ENCODE results near the gene C1orf210. TPM values are rescaled to one million over a fixed set of nuclear protein-coding genes. Genes with fewer than 3 reads are reported as not detected.

Gene C1orf210
- total RNA-seq, 1 experiment from 2014 or later = 29.3 TPM

DNA sequence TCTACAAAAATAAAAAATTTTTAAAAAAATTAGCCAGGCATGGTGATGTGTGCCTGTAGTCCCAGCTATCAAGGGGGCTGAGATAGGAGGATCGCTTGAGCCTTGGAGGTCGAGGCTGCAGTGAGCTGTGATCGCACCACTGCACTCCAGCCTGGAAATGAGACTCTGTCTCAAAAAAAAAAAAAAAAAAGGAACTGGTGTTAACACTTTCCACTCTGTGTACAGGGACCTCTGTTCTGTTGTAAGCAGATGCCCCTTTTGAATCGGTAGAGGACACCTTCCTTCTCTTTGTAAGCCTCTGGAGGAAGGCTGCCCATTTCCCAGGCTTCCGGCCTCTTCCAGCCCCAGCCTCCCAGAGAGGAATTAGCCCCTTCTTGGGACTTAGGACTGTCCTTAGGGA is 7.3 kb upstream of the C1orf210 start:
- Histone ChIP-seq H3K4me2 (peak overlapping the region; percentile 54; the same call in 1 of the 2 replicates), H3F3A (ENCODE audit: insufficient read depth, low read depth) (peaks cover 24% of the 10 kb centered on the region), H3K9me2 (ENCODE audit: insufficient read depth) (no peaks in the 10 kb centered on the region), H3K9me3 (ENCODE audit: insufficient read depth, low read depth) (no peaks in the 10 kb centered on the region), H3K27me3 (ENCODE audit: insufficient read depth, low read depth) (no peaks in the 10 kb centered on the region), H2AFZ (no peak overlapping the region), H3K27ac (peak overlapping the region; percentile 73), H3K4me1 (replicated peaks; ENCODE audit: insufficient read depth) (peaks cover 49% of the 10 kb centered on the region), H3K36me3 (ENCODE audit: low read depth) (no peaks in the 10 kb centered on the region), H4K20me1 (ENCODE audit: insufficient read depth) (no peaks in the 10 kb centered on the region), H3K4me3 (no peak overlapping the region), H3K79me2 (ENCODE audit: low read depth) (no peaks in the 10 kb centered on the region)
- TF ChIP-seq CTCF (conservative IDR thresholded peaks at IDR 0.05) = no peak
- no peak for TF ChIP-seq EZH2 (IDR thresholded peaks at IDR 0.05; ENCODE audit: low read depth)
- POLR2A ChIA-PET (ENCODE audit: unreplicated experiment) = interaction anchor here (1.1 kb wide), 1 partner anchor 97 kb away, joined by 5 read pairs; no protein-coding TSS in a partner anchor
- CTCF ChIA-PET = no interaction called here
- no peak for DNase-seq
- BruUV-seq (replicated peaks) = no TSS peak
- intact Hi-C loops (cut with micrococcal nuclease; ENCODE audit: unreplicated experiment) = no loop called here

GRCh38 chr1:43292216-43292615 is 6.8 kb upstream of the C1orf210 start:
- H3F3A ChIP-seq (ENCODE audit: insufficient read depth, low read depth) = peaks cover 24% of the 10 kb centered on the region
- no TSS peak for BruUV-seq (replicated peaks)
- H3K4me3 ChIP-seq = no peak overlapping the region
- intact Hi-C loops (cut with micrococcal nuclease; ENCODE audit: unreplicated experiment) = no loop called here
- H3K79me2 ChIP-seq (ENCODE audit: low read depth) = no peaks in the 10 kb centered on the region
- H3K9me2 ChIP-seq (ENCODE audit: insufficient read depth) = no peaks in the 10 kb centered on the region
- H3K4me2 ChIP-seq = no peak overlapping the region
- H3K36me3 ChIP-seq (ENCODE audit: low read depth) = no peaks in the 10 kb centered on the region
- POLR2A ChIA-PET (ENCODE audit: unreplicated experiment) = no interaction called here
- CTCF ChIA-PET = no interaction called here
- H4K20me1 ChIP-seq (ENCODE audit: insufficient read depth) = no peaks in the 10 kb centered on the region
- H3K4me1 ChIP-seq (replicated peaks; ENCODE audit: insufficient read depth) = peaks cover 49% of the 10 kb centered on the region
- no peak for TF ChIP-seq EZH2 (IDR thresholded peaks at IDR 0.05; ENCODE audit: low read depth)
- TF ChIP-seq CTCF (conservative IDR thresholded peaks at IDR 0.05) = no peak
- H3K27me3 ChIP-seq (ENCODE audit: insufficient read depth, low read depth) = no peaks in the 10 kb centered on the region
- no peak for DNase-seq
- no peak overlapping the region for H2AFZ ChIP-seq
- H3K27ac ChIP-seq = no peak overlapping the region
- H3K9me3 ChIP-seq (ENCODE audit: insufficient read depth, low read depth) = no peaks in the 10 kb centered on the region

DNA sequence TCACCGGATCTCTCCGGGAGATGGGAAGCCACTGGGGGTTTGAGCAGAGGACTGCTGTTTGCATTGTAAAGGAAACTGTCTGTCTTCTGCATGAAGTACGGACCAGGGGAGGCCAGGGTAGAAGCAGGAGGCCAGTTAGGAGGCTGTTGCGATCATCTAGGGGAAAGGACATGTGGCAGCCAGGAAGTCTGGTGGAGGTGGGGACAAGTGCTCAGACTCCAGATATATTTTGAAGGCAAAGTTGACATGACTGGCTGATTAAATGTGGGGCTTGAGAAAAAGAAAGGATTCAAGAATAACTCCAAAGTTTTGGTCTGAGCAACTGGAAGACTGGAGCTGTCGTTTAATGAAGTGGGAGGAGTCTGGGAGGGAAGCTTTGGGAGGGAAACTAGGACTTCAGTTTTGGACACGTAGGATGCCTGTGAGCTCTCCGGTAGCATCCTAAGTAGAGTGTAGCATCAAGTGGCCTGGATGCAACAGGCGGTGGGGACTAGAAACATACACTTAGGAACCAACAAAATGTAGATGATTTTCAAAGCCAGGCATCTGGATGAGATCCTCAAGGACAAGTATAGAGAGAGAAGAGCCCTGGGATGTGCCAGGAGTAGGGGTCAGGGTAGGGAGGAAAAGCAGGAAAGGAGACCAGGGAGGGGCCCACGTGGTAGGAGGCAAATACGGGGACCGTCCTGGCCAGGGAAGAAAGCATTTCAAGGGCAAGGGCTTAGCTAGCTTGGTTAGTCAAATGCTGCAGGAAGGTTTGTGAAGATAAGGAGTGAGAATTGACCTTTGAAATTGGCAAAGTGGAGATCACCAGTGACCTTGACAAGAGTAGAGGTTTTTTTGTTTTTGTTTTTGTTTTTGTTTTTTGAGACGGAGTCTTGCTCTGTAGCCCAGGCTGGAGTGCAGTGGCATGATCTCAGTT is 3.7 kb upstream of the C1orf210 start:
- Histone ChIP-seq H3K36me3 (ENCODE audit: low read depth) (no peaks in the 10 kb centered on the region), H2AFZ (no peak overlapping the region), H3K27me3 (ENCODE audit: insufficient read depth, low read depth) (no peaks in the 10 kb centered on the region), H3K4me3 (no peak overlapping the region), H3F3A (ENCODE audit: insufficient read depth, low read depth) (peaks cover 11% of the 10 kb centered on the region), H3K9me2 (ENCODE audit: insufficient read depth) (no peaks in the 10 kb centered on the region), H3K4me2 (no peak overlapping the region), H3K4me1 (replicated peaks; ENCODE audit: insufficient read depth) (peaks cover 38% of the 10 kb centered on the region), H3K9me3 (ENCODE audit: insufficient read depth, low read depth) (no peaks in the 10 kb centered on the region), H3K27ac (no peak overlapping the region), H3K79me2 (ENCODE audit: low read depth) (peaks cover 12% of the 10 kb centered on the region), H4K20me1 (ENCODE audit: insufficient read depth) (no peaks in the 10 kb centered on the region)
- no TSS peak for BruUV-seq (replicated peaks)
- ChIA-PET POLR2A (ENCODE audit: unreplicated experiment) (interaction anchor here (0.6 kb wide), 2 partner anchors 141 to 472 kb away, joined by 4 to 6 read pairs; partner anchors contain the start of gene SVBP), CTCF (no interaction called here)
- intact Hi-C loops (cut with micrococcal nuclease; ENCODE audit: unreplicated experiment) = loop anchor here (5.0 kb wide), 1 partner anchor 33 kb away; no protein-coding TSS in a partner anchor
- no peak for TF ChIP-seq CTCF (conservative IDR thresholded peaks at IDR 0.05)
- TF ChIP-seq EZH2 (IDR thresholded peaks at IDR 0.05; ENCODE audit: low read depth) = no peak
- no peak for DNase-seq
